ENCODE data around the gene AZU1. TPM values are rescaled to one million over a fixed set of nuclear protein-coding genes. Genes with fewer than 3 reads are reported as not detected.
"Not testable (repeated sequence)": the region's sequence is repeated elsewhere in the genome, so short reads cannot be mapped to it uniquely, and the experiment has no call there.

The AZU1 gene
- total RNA-seq, 4 donors from 2014 or later = 0.40 TPM; not detected in 3

GRCh38 chr19:834216-834615 lies 6.6 kb downstream of the AZU1 start:
- H3K27ac ChIP-seq = no peak overlapping the region
- WGBS, 2 donors (ENCODE audit: low coverage in 1 of 2) = 80 to 88% methylated on average over 7 to 13 of the region's 24 CpGs
- ATAC-seq = no peak
- no peaks in the 10 kb centered on the region for H3K4me1 ChIP-seq
- H3K9me3 ChIP-seq = no peaks in the 10 kb centered on the region
- peaks cover 83% of the 10 kb centered on the region for H3K27me3 ChIP-seq
- TF ChIP-seq POLR2AphosphoS5 (IDR thresholded peaks at IDR 0.05) (no peak), EP300 (IDR thresholded peaks at IDR 0.05) (no peak), POLR2A (IDR thresholded peaks at IDR 0.05) (no peak), CTCF (IDR thresholded peaks at IDR 0.05) (no peak)
- no peak overlapping the region for H3K4me3 ChIP-seq
- H3K36me3 ChIP-seq = no peaks in the 10 kb centered on the region

DNA sequence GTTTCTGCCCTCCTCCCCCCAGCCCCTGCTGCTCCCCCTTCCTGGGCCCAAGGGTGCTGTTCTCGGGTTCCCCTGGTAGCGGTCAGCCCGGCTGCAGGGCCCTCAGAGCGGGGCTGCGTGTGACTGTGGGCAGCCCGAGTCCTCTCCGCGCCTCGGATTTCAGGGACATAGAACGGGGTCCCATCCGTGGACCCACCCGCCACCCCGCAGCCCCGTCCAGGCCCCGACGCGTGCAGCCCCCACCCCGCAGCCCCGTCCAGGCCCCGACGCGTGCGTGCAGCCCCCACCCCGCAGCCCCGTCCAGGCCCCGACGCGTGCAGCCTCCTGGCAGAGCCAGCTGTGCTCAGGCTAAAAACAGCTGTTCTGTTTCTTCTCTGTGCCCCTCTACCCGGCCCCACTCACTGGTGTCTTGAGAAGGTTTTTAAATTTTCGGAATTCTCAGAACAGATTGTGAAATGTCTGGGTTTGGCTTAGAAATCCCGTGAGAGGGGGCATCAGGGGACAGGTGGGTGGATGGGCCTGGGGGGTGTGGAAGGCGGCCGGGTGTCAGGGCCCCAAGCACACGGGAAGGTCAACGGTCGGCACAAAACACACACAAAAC lies 7.7 kb downstream of the AZU1 start:
- no peak for TF ChIP-seq CTCF (IDR thresholded peaks at IDR 0.05)
- TF ChIP-seq EP300 (IDR thresholded peaks at IDR 0.05) = no peak
- no peak for TF ChIP-seq POLR2AphosphoS5 (IDR thresholded peaks at IDR 0.05)
- no peak for TF ChIP-seq POLR2A (IDR thresholded peaks at IDR 0.05)
- peaks cover 83% of the 10 kb centered on the region for H3K27me3 ChIP-seq
- no peaks in the 10 kb centered on the region for H3K4me1 ChIP-seq
- no peak overlapping the region for H3K4me3 ChIP-seq
- no peak overlapping the region for H3K27ac ChIP-seq
- no peaks in the 10 kb centered on the region for H3K36me3 ChIP-seq
- peak; percentile 55 for ATAC-seq
- WGBS, 2 donors (ENCODE audit: low coverage in 1 of 2) = 28 to 33% methylated on average over 2 to 4 of the region's 36 CpGs
- no peaks in the 10 kb centered on the region for H3K9me3 ChIP-seq

- Histone ChIP-seq H3K36me3 (no peaks in the 10 kb centered on the region), H3K27me3 (peaks cover 91% of the 10 kb centered on the region), H3K4me3 (no peak within 1 kb of the TSS), H3K27ac (no peak within 1 kb of the TSS), H3K4me1 (peaks cover 0 to 12% (median 10%) of the 10 kb centered on the region in 3 donors), H3K9me3 (no peaks in the 10 kb centered on the region)
- no peak for ATAC-seq
- no CpG with 5 or more reads among the region's 24 CpGs for WGBS, 2 donors (ENCODE audit: low coverage in 1 of 2)
- no peak for TF ChIP-seq EP300 (IDR thresholded peaks at IDR 0.05)
- no peak for TF ChIP-seq CTCF (IDR thresholded peaks at IDR 0.05)
- TF ChIP-seq POLR2A (IDR thresholded peaks at IDR 0.05) = no peak
- no peak for TF ChIP-seq POLR2AphosphoS5 (IDR thresholded peaks at IDR 0.05)
Measured at GRCh38 chr19:840519-841206, 13.0 kb downstream of the AZU1 start, which contains the start of gene PRTN3. Gene PRTN3 (plus strand): TSS chr19:840999. CDS start chr19:841009, 10 bp downstream.

- not testable (repeated sequence) for ATAC-seq, H3K27ac ChIP-seq, H3K9me3 ChIP-seq, H3K4me3 ChIP-seq, H3K36me3 ChIP-seq
- H3K27me3 ChIP-seq = peaks cover 94% of the 10 kb centered on the region
- H3K4me1 ChIP-seq = peaks cover 0 to 16% (median 10%) of the 10 kb centered on the region in 3 donors
- 66 to 83% methylated on average over 6 to 7 of the region's 7 CpGs for whole genome bisulfite sequencing, 2 donors (ENCODE audit: low coverage in 1 of 2)
Measured at GRCh38 chr19:842802-843179, 15.2 kb downstream of the AZU1 start.

- 3% methylated on average over 7 of the region's 46 CpGs; no CpG with 5 or more reads in 1 of the 2 donors for WGBS, 2 donors (ENCODE audit: low coverage in 1 of 2)
- peak; percentile 50 for ATAC-seq
- Histone ChIP-seq H3K27ac (no peak overlapping the region), H3K4me1 (peaks cover 0 to 21% (median 10%) of the 10 kb centered on the region in 3 donors), H3K36me3 (no peaks in the 10 kb centered on the region), H3K9me3 (no peaks in the 10 kb centered on the region), H3K27me3 (peaks cover 95% of the 10 kb centered on the region), H3K4me3 (peak overlapping the region in 1 of 2 donors; percentile 40)
- TF ChIP-seq POLR2A (IDR thresholded peaks at IDR 0.05) = no peak
- TF ChIP-seq POLR2AphosphoS5 (IDR thresholded peaks at IDR 0.05) = no peak
- TF ChIP-seq CTCF (IDR thresholded peaks at IDR 0.05) = no peak
- no peak for TF ChIP-seq EP300 (IDR thresholded peaks at IDR 0.05)
Measured at GRCh38 chr19:843180-843835, 15.7 kb downstream of the AZU1 start.

All from gastroesophageal sphincter (tissue), 4 donors.